Measurements from ENCODE around the gene SCAF1.
"Not testable (repeated sequence)": the region's sequence is repeated elsewhere in the genome, so short reads cannot be mapped to it uniquely, and the experiment has no call there.

Gene SCAF1

GRCh38 chr19:49614096-49614833 lies 27.7 kb upstream of the SCAF1 start:
- DNase-seq: peak; percentile 79

GRCh38 chr19:49615861-49616260 lies 26.1 kb upstream of the SCAF1 start:
- DNase-seq: no peak

GRCh38 chr19:49616532-49616931 lies 25.5 kb upstream of the SCAF1 start:
- no peak for DNase-seq

DNA sequence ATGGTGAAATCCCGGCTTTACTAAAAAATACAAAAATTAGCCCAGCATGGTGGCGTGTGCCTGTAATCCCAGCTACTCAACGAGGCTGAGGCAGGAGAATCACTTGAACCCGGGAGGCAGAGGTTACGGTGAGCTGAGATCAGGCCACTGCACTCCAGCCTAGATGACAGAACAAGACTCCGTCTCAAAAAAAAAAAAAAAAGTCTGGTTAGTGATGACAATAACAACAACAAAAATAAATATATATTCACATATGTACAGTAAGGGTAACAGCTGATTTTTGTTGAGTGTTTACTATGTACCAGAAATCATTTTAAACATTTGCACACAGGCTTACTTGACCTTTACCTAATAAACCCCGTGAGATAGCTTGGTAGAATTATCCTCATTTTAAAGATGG lies 25.1 kb upstream of the SCAF1 start:
- no peak for DNase-seq

GRCh38 chr19:49617860-49618259 lies 24.1 kb upstream of the SCAF1 start:
- not testable (repeated sequence) for DNase-seq

- DNase-seq: no peak
Measured at GRCh38 chr19:49624967-49625910, 16.8 kb upstream of the SCAF1 start.

DNA sequence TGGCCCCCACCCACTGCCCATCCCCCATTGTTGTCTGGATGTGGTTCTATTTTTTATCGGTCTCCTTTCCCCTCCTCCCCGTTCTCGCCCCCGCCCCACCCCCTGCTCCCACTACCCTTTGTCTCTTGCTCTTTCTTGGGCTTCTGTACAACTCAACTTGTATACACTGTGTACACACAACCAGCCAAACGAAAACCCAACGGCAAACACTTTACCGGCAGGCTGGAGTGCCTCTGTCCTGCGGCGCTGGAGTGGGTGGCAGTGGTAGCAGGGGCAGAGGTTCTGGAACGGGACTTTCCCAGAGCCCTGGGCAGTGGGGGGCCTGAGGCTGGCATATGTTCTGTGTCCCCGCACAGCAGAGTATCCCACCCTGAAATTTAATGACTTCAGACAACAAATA lies 15.8 kb upstream of the SCAF1 start:
- DNase-seq: no peak

GRCh38 chr19:49629659-49630058 lies 12.3 kb upstream of the SCAF1 start:
- no peak for DNase-seq

GRCh38 chr19:49631014-49631588 lies 10.9 kb upstream of the SCAF1 start:
- no peak for DNase-seq

DNA sequence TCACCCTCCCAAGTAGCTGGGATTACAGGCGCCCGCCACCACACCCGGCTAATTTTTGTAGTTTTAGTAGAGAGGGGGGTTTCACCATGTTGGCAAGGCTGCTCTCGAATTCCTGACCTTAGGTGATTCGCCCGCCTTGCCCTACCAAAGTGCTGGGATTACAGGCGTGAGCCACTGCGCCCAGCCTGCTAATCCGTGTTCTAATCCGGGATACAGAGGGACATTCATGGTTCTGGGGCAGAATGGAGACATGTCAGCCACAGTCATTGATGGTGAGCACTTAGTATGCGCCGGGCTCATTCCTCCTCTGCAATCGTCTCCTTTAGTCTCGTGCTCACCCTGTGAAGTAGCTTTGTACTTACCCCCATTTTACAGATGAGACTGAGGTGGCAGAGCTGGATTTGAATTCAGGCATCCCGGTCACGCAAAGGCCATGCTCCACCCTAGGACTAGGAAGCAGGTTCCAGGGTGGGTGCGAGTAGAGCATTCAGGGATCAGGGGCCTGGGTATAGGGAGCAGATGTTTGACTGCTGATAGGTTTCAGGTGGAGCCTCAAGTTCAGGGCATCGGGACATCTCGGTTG lies 10.3 kb upstream of the SCAF1 start:
- no peak for DNase-seq

GRCh38 chr19:49632576-49632975 lies 9.4 kb upstream of the SCAF1 start:
- no peak for DNase-seq

GRCh38 chr19:49633273-49633672 lies 8.7 kb upstream of the SCAF1 start:
- DNase-seq: not testable (repeated sequence)

DNA sequence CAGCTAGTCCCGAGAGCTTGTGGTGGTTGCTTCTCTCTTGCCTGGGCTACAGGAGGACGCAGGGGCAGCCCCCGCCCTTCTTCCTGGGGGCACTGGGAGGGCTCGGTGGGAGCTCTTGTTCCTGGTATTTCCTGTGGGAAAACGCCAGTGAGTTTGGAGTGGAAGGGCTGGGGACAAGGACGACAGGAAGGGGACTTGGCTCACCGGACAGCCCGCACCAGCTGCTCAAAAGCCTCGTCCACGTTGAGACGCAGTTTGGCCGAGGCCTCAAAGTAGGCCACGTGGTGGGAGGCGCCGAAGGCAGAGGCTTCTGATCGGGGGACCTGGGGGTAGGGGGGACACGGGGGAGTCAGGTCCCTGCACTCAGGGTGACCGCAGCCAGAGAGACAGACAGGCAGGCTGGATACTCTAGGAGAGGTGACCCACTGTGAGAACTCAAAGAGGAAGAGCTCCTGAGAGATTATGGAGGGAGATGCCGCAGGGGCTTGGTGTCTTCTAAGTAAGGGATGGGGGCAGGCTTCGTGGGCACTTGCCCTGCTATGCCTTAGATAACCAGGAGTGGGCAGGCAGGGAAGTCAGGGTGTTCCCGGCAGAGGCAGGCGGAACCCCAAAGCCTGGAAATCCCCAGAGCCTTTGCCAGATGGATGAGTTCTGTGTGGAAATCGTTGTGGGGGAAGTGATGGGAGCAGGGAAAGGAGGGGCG lies 6.3 kb upstream of the SCAF1 start:
- no peak for DNase-seq

DNA sequence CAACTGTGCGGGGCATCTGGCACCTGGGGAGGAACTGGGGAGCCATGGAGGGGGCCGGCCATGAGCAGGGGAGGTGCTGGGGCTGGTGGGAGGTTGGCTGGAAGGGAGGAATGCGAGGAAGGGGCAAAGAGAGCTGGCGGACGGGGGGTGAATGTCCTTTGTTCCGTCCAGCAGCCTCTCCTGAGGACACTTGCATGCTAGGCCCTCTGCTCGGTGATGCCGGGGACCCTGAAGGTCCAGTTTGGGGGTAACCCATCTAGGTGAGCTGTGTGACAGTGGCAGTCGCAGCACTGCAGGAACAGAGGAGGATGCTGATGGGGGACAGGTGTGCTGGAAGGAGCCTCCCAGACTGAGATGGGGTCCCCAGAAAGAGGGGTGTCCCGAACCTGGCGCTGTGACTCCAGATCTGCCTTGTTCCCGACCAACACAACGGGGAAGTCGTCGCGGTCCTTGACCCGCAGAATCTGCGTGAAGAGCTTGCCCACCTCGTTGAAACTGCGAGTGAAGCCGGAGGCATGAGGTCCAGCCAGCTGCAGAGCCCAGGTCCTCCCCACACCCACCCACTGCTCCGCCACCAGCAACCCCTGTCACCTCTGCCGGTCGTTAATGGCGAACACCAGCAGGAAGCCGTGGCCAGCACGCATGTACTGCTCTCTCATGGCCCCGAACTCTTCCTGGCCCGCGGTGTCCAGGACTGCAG lies 5.6 kb upstream of the SCAF1 start:
- DNase-seq: no peak

DNA sequence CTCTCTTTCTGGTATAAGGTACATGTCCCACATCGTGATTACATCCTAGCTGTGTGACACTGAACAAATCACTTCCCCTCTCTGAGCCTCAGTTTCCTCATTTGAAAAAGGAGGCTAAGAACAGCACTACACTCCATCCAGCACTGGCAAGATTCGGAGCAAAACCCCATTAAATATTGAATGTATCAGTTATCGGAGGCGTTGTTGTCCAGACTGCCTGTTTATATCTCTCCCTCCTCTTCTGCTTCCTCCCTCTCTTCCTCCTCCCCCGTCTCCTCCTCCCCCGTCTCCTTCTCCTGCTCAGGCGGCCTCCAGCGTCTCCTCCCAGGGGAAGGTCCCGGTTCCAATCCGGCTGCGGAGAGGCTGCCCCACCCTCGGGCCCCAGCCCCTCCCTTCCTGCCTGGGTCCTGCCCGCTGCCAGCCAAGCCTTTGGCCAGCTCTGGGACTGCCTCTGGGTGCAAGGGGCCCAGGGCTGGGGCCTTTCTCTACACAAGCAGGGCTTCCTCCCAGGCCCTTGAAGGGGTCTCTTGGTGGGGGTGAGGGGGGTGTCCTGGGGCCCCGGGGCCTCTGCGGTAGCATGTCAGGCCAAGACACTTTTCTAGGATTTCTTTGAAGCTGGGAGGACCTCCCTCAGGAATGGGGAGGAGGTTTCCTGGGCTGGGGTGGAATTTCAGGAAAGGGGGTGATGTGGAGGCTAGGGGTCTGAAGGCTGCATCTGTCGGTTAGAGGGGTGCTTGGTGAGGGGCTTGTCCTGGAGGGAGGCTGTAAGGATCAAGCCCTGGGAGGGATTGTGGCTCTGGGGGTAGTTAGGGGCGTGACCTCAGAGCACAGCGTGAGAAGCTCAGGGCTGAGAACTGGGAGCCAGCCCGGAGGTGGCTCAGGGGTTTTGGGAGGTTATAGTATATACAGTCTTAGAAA lies 3.9 kb upstream of the SCAF1 start:
- peak; percentile 83 for DNase-seq

DNA sequence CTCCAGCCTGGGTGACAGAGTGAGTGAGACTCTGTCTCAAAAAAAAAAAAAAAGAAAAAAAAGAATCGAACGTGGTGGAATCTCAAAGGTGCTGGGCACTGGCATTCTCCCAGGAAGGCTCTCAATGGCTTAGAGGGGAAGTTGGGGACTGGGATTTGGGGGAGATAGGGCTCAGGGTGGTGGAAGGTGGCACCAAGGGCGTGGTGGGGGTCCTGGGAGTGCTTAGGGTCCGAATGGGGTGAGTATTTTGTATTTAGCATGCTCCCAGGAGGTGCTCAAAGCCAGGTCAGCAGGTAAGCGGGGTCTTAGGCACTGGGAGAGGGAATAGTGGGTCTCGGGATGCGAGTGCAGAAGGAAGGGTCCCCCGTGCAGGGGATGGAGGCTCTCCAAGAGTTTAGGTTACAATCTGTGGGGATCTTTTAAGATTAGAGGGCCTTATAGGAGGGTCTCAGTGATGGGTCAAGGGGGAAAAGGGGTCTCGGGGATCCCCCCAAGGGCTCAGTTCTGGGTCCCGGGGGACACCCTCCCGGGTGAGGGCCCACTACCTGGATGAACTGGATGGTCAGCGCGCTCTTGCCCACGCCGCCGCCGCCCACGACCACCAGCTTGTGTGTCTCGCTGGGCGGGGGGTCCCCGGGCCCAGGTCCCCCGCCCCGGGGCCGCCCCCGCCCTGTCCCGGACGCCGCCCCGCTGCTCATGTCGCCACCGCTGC lies 2.5 kb upstream of the SCAF1 start:
- no peak for DNase-seq

GRCh38 chr19:49640113-49640898 lies 1.7 kb upstream of the SCAF1 start, which contains the start of gene RRAS:
Gene RRAS (minus strand): TSS chr19:49640143. CDS start chr19:49640098, 45 bp downstream.
- DNase-seq: peak; percentile 100

DNA sequence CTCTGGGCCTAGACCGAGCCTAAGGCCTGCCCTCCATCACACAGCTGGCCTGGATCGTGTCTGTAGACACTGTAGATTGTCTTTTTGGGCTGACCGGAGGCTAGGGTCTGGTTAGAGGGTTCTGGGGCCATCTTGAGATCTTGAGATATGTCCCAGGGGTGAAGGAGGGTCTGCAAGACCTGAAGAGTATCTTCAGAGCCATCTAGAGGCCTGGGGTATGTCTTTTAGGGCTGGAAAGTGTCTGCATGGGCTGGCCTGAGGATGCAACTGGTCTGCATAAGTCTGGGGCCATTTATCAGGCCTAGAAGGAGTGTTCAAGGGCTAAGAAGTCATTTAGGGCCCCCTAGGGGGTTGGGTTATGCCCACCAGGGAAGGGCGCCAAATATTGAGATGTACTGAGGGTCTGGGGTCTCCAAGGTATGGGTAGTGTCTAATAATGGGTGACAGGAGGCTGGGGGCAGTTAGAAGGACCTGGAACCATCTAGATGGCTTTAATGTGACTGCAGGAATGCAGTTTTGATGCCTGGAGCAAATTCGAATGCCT lies 555 bp downstream of the SCAF1 start:
- no peak for DNase-seq

DNA sequence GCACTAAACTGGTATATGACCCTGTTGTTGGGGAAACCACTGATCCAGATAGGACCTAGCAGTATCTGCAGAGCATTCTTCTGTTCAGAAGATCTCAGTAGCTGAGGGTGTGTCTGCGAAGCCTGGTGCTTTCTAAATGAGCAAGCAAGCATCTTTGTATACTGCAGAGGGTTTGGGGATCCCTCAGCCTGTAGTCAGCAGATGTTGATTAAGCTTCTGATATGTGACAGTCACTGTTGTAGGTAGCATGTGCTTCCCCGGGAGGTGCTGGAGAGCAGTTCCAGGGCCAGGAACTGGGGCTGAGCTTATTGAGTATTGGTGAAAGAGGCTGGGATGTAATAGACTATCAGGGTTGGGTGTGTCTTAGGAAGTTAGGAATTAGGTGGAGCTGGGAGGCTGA lies 1.5 kb downstream of the SCAF1 start:
- no peak for DNase-seq
